Stomach smooth muscle (tissue), 2 donors: ENCODE measurements around the gene SHISA6.

Experiments
- H3K27ac ChIP-seq: one replicate; pipeline ENCODE4 v1.7.0; 2013; ENCODE audit warnings: mild to moderate bottlenecking, low read length, inconsistent platforms
- H3K27me3 ChIP-seq, 2 donors: one replicate each; pipeline ENCODE4 v1.7.0; 2013; ENCODE audit warnings: low read length in 2 of 2; ENCODE audit not compliant: insufficient read depth in 2 of 2, control insufficient read depth in 1 of 2
- H3K36me3 ChIP-seq, 2 donors: one replicate each; pipeline ENCODE4 v1.7.0; 2013; ENCODE audit warnings: low read length in 2 of 2; ENCODE audit not compliant: control insufficient read depth in 2 of 2, insufficient read depth in 2 of 2
- H3K4me1 ChIP-seq: one replicate; pipeline ENCODE4 v1.7.0; 2013; ENCODE audit warnings: low read length; ENCODE audit not compliant: control insufficient read depth, insufficient read depth
- H3K4me3 ChIP-seq, 2 donors: one replicate each; pipeline ENCODE4 v1.7.0; 2013; ENCODE audit warnings: low read length in 2 of 2
- H3K9ac ChIP-seq, 2 donors: one replicate each; pipeline ENCODE4 v1.7.0; 2013; ENCODE audit warnings: low read length in 2 of 2, mild to moderate bottlenecking in 1 of 2
- H3K9me3 ChIP-seq, 2 donors: one replicate each; pipeline ENCODE4 v1.7.0; 2013; ENCODE audit warnings: low read length in 2 of 2; ENCODE audit not compliant: control insufficient read depth in 2 of 2
- donor health status: healthy.
- donor health status: Pancreatic carcinoma.

SHISA6 gene

DNA sequence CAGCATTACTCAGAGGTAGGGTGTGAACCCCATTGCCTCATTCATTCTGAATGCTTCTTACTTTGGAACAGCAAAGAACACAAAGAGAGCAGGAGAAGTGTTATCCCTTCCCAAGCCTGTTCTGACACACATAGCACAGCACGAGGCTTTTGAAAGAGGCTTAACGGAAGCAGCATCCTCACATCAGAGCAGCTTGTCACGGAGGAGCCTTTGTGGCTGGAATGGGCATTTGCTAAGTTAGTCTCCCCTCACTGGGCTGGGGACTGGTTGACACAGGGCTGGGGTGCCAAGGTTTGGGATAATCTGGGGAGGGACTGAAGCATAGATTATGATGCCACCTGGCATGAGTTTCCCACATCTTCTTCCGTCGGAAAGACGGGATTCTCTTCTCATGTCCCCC is 189.7 kb downstream of the SHISA6 start:
- Histone ChIP-seq H3K4me3 (no peak overlapping the region), H3K27ac (no peak overlapping the region), H3K9me3 (peaks cover 3 to 19% of the 10 kb centered on the region in 2 donors), H3K27me3 (no peaks in the 10 kb centered on the region), H3K36me3 (no peaks in the 10 kb centered on the region), H3K4me1 (no peaks in the 10 kb centered on the region), H3K9ac (no peak overlapping the region)

DNA sequence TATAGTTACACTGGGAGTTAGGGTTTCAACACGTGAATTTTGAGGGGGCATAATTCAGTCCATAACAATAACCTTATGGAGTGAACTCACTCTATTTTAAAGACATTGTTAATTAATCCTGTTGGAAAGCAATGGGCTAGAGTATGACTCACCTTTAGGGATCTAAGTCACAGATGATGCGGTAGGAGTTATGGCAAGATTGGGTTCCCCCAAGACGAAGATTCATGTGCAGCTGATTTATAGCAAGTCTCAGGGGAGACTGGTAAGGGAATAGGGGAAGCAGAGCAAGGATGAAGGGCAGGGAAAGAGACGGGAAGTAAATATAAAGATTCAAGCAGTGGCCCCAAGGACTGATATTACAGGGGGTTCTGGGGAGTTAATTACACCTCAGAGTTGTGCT is 197.7 kb downstream of the SHISA6 start:
- no peak overlapping the region for H3K9ac ChIP-seq
- H3K27me3 ChIP-seq: no peaks in the 10 kb centered on the region
- H3K9me3 ChIP-seq: peaks cover 0 to 1% of the 10 kb centered on the region in 2 donors
- no peaks in the 10 kb centered on the region for H3K4me1 ChIP-seq
- H3K36me3 ChIP-seq: no peaks in the 10 kb centered on the region
- no peak overlapping the region for H3K27ac ChIP-seq
- no peak overlapping the region for H3K4me3 ChIP-seq

DNA sequence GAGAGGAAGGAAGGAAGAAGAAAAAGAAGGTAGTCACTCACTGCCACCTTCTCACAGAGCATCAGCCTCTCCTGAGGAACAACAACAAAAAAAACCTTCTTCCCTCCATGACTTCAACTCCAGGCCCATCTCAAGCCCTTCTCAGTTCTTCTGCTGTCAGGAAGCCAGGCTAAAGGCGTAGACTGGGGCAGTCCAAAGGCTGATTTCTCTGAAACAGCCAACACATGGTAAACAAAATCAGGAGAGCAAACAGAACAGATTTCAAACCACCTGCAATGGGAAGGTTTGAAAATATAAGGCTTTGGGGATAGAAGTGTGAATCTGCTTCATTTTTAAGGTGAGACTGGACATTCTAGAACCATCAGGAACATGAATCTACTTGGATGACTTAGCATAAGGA is 200.0 kb downstream of the SHISA6 start:
- H3K27ac ChIP-seq: no peak overlapping the region
- H3K36me3 ChIP-seq: no peaks in the 10 kb centered on the region
- no peak overlapping the region for H3K9ac ChIP-seq
- no peak overlapping the region for H3K4me3 ChIP-seq
- H3K9me3 ChIP-seq: no peaks in the 10 kb centered on the region
- H3K4me1 ChIP-seq: no peaks in the 10 kb centered on the region
- H3K27me3 ChIP-seq: no peaks in the 10 kb centered on the region

DNA sequence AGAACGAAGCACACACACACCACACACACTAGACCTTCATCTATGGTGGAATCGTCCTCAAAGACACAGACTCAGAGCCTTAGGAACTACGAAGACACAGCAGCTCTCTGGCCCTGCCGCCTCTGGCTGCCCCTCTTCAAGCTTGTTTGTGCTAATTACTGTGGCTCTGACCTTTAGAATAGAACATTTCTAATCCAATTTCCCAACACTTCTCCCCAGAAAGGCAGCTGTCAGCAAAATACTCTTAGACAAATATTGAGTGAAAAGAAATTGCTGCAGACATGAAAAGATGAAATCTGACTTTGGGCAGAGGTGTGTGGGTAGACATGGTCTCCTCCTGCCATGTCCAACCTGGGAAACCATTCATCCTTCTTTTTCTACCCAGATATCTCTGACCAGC is 205.3 kb downstream of the SHISA6 start:
- no peaks in the 10 kb centered on the region for H3K9me3 ChIP-seq
- no peaks in the 10 kb centered on the region for H3K36me3 ChIP-seq
- H3K4me3 ChIP-seq: no peak overlapping the region

DNA sequence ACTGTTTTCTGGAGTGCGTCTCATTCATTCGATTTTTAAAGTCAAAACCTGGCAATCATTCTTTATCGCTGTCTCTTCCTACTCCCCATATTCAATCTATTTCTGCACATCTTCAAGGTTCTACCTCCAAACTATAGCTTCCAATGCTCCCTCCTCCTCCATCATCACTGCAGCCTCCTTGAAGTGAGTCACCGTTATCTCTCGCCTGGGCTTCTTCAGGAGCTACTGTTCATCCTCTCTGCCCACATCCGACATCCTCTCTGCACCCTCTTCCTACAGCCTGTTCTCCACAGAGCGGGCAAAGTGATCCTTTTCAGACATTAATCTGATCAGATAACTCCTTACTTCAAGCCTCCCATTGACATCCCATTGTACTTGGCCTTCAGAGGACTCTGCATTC is 213.1 kb downstream of the SHISA6 start:
- Histone ChIP-seq H3K27me3 (no peaks in the 10 kb centered on the region), H3K4me3 (no peak overlapping the region), H3K36me3 (no peaks in the 10 kb centered on the region), H3K9ac (no peak overlapping the region), H3K4me1 (no peaks in the 10 kb centered on the region), H3K9me3 (peaks cover 0 to 4% of the 10 kb centered on the region in 2 donors), H3K27ac (no peak overlapping the region)

More for the DNA sequence above, 205.3 kb downstream of the SHISA6 start:
- H3K9ac ChIP-seq: no peak overlapping the region
- no peaks in the 10 kb centered on the region for H3K4me1 ChIP-seq
- no peaks in the 10 kb centered on the region for H3K27me3 ChIP-seq
- H3K27ac ChIP-seq: no peak overlapping the region

DNA sequence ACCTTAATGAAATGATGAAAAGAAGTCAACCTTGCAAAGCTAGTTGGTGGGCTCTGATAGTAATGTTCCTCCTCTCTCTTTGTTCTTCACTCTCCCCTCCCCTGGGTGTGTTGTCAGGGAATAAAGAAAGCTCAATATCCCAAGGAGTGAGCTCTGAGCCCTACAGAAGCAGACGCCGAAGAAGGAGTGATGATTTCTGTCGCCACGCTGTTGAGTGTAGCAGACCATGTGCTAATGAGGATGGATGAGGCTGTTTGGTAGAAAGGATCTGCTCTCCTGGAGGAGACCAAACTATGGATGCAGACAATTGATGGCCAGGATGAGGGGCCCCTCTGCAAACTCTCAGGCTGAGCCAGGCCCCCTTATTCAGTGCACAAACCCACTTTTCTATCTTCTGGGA is 217.3 kb downstream of the SHISA6 start:
- H3K9me3 ChIP-seq: peaks cover 0 to 2% of the 10 kb centered on the region in 2 donors
- no peaks in the 10 kb centered on the region for H3K36me3 ChIP-seq
- no peaks in the 10 kb centered on the region for H3K4me1 ChIP-seq
- H3K9ac ChIP-seq: no peak overlapping the region
- H3K4me3 ChIP-seq: no peak overlapping the region
- H3K27me3 ChIP-seq: no peaks in the 10 kb centered on the region
- H3K27ac ChIP-seq: no peak overlapping the region

DNA sequence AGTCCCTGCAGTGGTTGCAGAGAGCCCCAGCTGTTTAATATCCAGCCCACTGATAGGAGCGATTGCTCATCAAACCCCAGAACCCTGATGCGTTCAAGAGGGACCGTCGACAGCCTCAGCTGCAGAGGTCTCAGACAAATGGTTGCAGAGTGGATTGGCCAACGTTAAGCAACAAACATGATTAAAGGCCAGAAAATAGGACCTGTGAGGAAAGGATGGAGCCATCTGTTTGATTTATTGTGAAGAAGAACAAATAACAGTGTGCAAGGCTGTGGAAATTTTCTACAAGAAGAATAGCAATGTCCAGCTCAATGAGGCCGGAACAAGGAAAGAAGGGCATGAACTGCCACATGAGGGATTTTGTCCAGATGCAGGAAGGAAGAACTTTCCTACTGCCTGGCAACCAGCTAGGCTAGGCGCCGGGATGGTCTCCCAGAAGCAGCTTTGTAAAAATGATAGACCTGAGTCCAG is 218.9 kb downstream of the SHISA6 start:
- H3K4me1 ChIP-seq: no peaks in the 10 kb centered on the region
- H3K9me3 ChIP-seq: no peaks in the 10 kb centered on the region
- H3K27ac ChIP-seq: no peak overlapping the region
- H3K9ac ChIP-seq: no peak overlapping the region
- H3K4me3 ChIP-seq: no peak overlapping the region
- H3K27me3 ChIP-seq: no peaks in the 10 kb centered on the region
- H3K36me3 ChIP-seq: no peaks in the 10 kb centered on the region

DNA sequence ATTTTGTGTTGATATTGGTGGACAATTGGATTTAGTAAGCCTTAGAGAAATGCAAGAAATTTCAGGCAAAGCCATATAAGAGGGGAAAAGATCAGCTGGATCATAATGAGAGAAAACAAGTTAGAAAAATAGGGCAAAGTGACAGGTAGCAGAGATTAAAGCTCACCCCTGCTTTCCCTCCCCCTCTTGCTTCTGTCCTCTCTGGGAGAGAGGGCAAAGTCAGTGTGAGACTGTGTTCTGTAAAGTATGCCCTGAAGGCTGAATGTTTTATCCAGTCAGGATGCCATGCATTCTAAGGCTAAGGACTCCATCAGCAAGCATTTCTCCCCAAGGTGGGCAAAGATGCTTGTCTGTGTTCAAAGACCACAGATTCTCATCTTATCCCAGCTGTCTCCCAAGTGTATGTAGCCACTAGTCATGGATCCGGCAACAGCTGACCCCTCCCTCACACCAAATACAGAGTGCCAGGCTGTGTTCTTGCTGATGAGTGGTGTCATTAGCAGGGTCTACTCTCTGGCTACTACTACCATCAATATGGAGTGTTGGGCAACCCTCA is 221.1 kb downstream of the SHISA6 start:
- H3K4me3 ChIP-seq: no peak overlapping the region
- H3K4me1 ChIP-seq: no peaks in the 10 kb centered on the region
- no peak overlapping the region for H3K27ac ChIP-seq

DNA sequence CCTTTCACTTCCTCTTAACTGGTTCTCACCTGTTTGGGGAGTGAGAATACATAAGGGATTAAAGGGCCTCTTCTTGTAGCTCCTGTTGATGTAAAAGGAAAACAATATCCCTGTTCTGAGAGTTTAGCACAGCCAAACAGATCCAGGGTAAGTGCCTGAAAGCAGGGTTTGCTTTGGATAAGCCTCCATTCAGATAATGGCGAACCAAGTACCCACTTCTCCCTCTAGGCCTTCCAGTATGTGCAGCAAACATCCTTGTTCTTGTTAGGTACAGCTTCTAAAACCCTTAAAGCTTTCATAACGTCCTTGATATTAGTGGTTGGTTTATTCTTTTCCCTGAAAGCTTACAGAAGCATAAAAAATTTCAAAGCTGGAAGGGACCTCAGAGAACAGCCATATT is 226.6 kb downstream of the SHISA6 start:
- Histone ChIP-seq H3K27me3 (no peaks in the 10 kb centered on the region), H3K9ac (no peak overlapping the region), H3K9me3 (no peaks in the 10 kb centered on the region), H3K27ac (no peak overlapping the region), H3K4me3 (no peak overlapping the region), H3K4me1 (no peaks in the 10 kb centered on the region), H3K36me3 (no peaks in the 10 kb centered on the region)

More for the DNA sequence above, 221.1 kb downstream of the SHISA6 start:
- H3K9ac ChIP-seq: no peak overlapping the region
- no peaks in the 10 kb centered on the region for H3K9me3 ChIP-seq
- H3K27me3 ChIP-seq: no peaks in the 10 kb centered on the region
- no peaks in the 10 kb centered on the region for H3K36me3 ChIP-seq

DNA sequence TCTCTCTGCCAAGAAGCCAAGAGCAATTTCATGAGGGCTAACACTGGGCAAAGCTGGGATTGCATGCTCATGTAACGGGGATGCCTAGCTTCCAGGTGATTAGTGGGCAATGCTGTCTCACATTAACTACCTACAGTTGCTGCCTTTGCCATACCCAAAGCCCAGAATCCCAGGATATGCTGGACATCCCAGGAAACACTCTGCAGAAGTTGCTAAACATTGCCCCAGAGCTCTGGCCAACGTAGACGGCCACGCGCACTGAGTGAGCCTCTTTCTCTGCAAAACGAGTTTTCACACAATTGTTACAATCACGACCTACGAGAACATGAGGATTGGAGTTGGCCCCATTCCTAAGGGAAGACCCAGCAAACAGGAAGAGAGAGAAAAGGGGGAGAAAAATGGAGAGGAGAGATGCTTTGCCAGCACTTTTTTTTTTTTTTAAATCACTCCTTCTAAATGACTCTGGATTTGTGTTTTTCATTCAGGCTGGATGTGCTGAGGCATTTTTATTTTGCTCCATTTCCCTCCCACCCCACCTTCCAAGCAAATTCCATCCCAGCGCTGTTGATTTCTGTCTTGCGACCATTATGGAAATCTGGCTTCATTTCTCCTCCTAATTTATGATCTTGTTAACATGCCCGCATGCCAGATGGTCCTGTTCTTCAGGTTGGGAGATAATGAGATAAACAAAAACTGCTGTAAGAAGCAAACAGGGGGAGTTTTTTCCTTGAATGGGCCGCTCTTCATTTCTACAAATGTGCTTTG is 244.5 kb downstream of the SHISA6 start:
- Histone ChIP-seq H3K9me3 (peaks cover 0 to under 1% of the 10 kb centered on the region in 2 donors), H3K9ac (no peak overlapping the region), H3K4me3 (no peak overlapping the region), H3K4me1 (no peaks in the 10 kb centered on the region), H3K27ac (no peak overlapping the region), H3K36me3 (no peaks in the 10 kb centered on the region), H3K27me3 (no peaks in the 10 kb centered on the region)
